HUDEP-2 (cell line): ENCODE measurements around the gene ANKRD33.

Experiments
- DNase-seq, 76 experiments: peaks; one replicate each; lab custom pipeline; 2025; ENCODE audit not compliant: unreplicated experiment in 76 of 76; lab: John Stamatoyannopoulos, UW

Gene ANKRD33

GRCh38 chr12:51855586-51856428 lies 32.1 kb upstream of the ANKRD33 start:
- DNase-seq: no peak

- no peak for DNase-seq
Observed at GRCh38 chr12:51860986-51861385, 26.9 kb upstream of the ANKRD33 start.

DNA sequence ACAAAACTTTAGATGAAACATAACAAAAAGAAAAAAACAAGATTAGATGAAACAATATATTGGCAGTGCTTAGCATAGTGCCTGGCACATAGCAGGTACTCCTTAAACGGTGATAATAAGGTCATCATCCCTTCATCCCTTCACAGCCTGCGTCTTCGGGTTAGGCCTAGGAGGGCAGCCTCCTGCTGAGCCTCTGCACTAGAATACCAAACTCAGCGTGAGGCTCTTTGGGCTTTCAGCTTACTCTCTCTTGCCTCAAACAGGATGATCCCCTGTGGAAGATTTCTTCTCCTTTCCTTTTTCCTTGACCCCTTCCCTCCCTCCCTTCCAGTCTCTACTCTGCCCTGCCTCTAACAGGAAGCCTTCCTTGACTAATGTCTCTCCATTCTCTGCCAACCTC lies 25.0 kb upstream of the ANKRD33 start:
- DNase-seq: no peak

GRCh38 chr12:51863363-51863932 lies 24.5 kb upstream of the ANKRD33 start:
- DNase-seq: no peak

DNA sequence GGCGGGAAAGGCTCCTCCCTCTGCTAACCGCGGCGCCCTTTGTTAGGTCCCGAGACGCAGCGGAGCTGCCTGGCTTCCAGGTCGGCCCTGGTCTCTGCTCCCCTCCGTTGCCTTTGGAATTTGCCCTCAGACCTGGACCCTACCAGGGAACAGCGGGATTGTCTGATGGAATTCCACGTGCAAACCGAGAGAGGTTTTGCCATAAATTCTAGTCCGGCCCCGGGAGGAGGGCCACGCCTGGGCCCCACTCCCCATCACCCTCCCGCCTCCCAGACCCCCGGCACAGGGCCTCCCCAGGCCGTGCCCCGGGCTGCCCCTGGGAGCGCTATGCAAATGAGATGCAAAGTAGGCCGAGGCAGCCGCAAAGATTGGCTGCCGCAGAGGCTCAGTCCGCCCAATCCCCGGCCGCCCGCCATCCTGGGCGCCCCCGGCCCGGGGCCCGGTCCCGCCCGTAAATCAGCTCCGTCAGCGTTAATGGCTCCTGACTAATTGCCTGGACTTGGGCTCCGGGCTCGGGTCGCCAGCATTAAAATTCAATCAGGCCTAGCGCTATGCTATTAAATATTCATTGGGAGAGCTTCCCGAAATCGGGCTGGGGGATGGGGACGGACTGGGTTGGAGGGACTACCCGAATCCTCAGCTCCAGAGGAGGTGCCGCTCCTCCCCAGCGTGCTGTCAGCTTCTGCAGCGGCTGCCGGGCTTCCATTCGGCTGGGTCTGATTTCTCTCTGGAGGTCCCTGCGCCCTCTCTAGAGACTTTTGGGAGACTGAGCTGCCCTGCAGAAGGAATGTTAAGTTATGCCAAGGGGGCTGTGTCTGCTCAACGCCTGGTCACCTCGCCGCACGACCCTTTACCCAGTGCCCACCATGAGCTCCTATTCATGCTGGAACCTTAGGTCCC lies 23.7 kb upstream of the ANKRD33 start:
- DNase-seq: no peak

GRCh38 chr12:51864833-51865670 lies 22.9 kb upstream of the ANKRD33 start:
- DNase-seq: no peak

GRCh38 chr12:51865757-51866270 lies 22.1 kb upstream of the ANKRD33 start:
- no peak for DNase-seq

GRCh38 chr12:51866324-51866723 lies 21.6 kb upstream of the ANKRD33 start:
- no peak for DNase-seq

- DNase-seq: no peak
Observed at GRCh38 chr12:51866762-51867161, 21.1 kb upstream of the ANKRD33 start.

DNA sequence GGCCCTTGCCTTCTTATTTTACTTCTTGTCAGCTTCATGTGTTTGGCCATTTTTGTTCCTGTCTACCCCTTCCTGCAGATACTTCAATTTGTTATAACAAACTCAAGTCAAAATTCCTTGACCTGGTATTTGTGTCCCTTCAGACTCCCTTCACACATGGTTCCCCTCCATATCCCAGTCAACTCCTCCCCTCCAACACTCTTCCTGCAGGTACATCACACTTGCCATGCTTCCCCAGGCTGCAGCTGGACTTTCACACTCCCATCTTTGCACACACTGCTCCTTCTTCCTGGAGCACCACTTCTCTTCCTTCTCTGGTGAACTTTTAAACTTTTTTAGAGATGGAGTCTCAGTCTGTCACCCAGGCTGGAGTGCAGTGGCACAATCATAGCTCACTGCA lies 20.5 kb upstream of the ANKRD33 start:
- DNase-seq: no peak

- no peak for DNase-seq
Observed at GRCh38 chr12:51867796-51868428, 20.0 kb upstream of the ANKRD33 start.

GRCh38 chr12:51868821-51869495 lies 18.9 kb upstream of the ANKRD33 start:
- no peak for DNase-seq

- DNase-seq: no peak
Observed at GRCh38 chr12:51869496-51869865, 18.4 kb upstream of the ANKRD33 start.

GRCh38 chr12:51869931-51870330 lies 18.0 kb upstream of the ANKRD33 start:
- DNase-seq: no peak

DNA sequence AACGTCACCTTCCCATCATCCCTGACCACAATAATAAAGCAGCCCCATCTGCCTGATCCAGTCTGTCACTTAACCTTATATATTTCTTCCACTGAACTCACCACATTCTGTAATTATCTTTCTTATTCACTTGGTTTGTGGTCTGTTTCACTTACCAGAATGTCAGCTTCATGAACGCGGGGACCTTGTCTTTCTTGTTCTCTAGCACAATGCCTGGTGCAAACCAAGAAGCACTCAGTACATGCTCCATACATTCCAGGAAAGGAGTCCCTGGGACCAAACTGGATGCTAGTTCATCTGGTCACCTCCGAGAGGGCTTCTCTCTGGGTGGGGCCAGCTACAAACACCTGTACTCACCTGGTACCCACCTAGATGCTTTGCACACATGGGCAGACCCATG lies 17.4 kb upstream of the ANKRD33 start:
- no peak for DNase-seq

- peak in 1 of 76 experiments; percentile 4 for DNase-seq
Observed at GRCh38 chr12:51871126-51871525, 16.8 kb upstream of the ANKRD33 start.

GRCh38 chr12:51871918-51872688 lies 15.8 kb upstream of the ANKRD33 start:
- no peak for DNase-seq

DNA sequence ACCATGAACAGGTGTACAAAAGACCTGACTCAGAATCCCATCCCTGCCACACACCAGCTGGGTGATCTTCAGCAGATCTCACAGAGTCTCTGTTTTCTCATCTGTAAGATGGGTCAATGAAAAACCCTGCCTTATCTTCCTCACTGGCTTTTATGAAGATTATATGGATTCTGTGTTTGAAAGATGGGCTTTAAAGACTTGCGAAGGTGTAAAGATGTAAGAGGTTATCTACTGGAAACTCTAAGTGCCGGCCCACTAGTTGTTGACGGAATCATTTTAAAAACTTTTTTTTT lies 15.3 kb upstream of the ANKRD33 start:
- no peak for DNase-seq
